Measurements from ENCODE around the gene TOX3.
A peak's percentile ranks its signal among the peaks of the same experiment; 100 is the strongest.

Gene TOX3

GRCh38 chr16:52545222-52545897 is 1.6 kb downstream of the TOX3 start:
- TF ChIP-seq, protein P1, sequence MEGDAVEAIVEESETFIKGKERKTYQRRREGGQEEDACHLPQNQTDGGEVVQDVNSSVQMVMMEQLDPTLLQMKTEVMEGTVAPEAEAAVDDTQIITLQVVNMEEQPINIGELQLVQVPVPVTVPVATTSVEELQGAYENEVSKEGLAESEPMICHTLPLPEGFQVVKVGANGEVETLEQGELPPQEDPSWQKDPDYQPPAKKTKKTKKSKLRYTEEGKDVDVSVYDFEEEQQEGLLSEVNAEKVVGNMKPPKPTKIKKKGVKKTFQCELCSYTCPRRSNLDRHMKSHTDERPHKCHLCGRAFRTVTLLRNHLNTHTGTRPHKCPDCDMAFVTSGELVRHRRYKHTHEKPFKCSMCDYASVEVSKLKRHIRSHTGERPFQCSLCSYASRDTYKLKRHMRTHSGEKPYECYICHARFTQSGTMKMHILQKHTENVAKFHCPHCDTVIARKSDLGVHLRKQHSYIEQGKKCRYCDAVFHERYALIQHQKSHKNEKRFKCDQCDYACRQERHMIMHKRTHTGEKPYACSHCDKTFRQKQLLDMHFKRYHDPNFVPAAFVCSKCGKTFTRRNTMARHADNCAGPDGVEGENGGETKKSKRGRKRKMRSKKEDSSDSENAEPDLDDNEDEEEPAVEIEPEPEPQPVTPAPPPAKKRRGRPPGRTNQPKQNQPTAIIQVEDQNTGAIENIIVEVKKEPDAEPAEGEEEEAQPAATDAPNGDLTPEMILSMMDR (conservative IDR thresholded peaks at IDR 0.05): no peak
- no peak for TF ChIP-seq ZFX (IDR thresholded peaks at IDR 0.05)
- peak overlapping the region; percentile 65 for H3K27ac ChIP-seq

DNA sequence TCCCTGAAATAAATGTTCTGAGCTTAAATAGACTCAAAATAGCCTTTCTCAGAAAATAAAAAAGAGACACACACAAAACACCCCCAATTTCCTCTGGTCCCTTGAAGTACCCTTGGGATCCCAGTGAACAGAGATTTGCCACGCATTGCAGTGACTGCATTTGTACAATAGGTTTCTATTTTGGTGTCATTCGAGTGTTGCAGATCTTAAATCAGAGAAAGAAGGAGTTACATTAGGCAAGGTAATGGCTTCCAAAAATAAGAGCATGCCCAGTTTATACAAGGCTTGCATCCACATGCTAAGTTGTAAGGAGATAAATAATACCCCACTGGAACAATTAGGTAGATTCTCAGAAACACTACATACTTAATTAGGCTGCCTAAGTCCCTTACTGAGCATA is 2.2 kb downstream of the TOX3 start:
- TF ChIP-seq, protein P1 (conservative IDR thresholded peaks at IDR 0.05): no peak
- TF ChIP-seq ZFX (IDR thresholded peaks at IDR 0.05): no peak
- no peak overlapping the region for H3K27ac ChIP-seq

DNA sequence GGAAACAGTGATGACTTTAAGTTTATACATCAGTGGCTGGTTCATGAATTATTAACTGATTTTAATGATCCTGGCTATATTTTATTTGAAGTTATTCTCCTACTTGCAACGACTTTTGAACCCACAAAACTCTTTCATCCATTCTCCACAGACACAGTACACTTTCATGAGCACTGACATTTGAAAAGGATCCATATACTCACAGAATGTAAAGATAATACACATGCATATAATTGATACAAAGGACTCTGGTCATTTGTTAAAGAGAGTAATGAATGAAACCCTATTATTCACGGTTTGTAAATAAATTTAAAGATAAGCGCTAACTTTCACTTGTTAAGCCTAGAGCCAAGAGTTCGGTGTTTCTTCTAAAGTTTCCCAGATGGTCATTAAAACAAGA is 3.3 kb downstream of the TOX3 start:
- H3K27ac ChIP-seq: no peak overlapping the region

GRCh38 chr16:52540910-52541309 is 6.0 kb downstream of the TOX3 start:
- no peak overlapping the region for H3K27ac ChIP-seq
- TF ChIP-seq ZFX (IDR thresholded peaks at IDR 0.05): no peak
- TF ChIP-seq, protein P1 (conservative IDR thresholded peaks at IDR 0.05): no peak

More for the DNA sequence above, 3.3 kb downstream of the TOX3 start:
- TF ChIP-seq, protein P1 (conservative IDR thresholded peaks at IDR 0.05): no peak
- TF ChIP-seq ZFX (IDR thresholded peaks at IDR 0.05): no peak

DNA sequence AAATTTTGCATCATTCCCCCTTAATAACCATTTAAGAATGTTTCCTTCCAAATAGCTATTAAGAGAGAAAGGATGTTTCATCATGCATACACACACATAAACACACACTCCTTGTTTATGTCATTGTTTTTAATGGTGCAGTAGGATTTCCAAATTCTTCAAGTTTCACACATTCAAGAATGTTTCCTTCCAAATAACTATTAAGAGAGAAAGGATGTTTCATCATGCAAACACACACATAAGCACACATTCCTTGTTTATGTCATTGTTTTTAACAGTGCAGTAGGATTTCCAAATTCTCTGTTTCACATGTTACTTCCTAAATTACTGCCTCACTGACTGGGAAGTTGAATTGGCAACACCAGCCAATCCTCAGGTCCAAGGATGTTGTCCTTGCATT is 7.8 kb downstream of the TOX3 start:
- TF ChIP-seq ZFX (IDR thresholded peaks at IDR 0.05): no peak
- TF ChIP-seq, protein P1 (conservative IDR thresholded peaks at IDR 0.05): no peak
- no peak overlapping the region for H3K27ac ChIP-seq

DNA sequence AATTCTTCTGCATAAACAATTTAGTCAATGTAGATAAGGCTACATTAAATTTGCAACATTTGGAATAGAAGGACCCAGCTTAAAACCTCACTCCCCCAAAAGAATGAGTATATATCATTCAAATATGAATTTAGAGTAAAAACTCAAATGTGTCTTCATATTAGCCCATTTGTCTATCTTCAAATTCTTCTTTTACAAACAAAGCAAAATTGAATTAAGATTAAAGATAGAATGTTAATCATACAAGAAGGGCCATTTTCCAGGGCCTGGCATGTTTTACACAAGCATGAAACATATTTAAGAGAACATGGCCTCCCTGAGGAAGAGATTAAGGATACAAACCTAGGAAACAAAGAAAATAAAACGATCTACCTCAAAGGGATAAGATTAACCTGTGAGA is 8.4 kb downstream of the TOX3 start:
- TF ChIP-seq, protein P1 (conservative IDR thresholded peaks at IDR 0.05): no peak
- no peak for TF ChIP-seq ZFX (IDR thresholded peaks at IDR 0.05)
- H3K27ac ChIP-seq: no peak overlapping the region

DNA sequence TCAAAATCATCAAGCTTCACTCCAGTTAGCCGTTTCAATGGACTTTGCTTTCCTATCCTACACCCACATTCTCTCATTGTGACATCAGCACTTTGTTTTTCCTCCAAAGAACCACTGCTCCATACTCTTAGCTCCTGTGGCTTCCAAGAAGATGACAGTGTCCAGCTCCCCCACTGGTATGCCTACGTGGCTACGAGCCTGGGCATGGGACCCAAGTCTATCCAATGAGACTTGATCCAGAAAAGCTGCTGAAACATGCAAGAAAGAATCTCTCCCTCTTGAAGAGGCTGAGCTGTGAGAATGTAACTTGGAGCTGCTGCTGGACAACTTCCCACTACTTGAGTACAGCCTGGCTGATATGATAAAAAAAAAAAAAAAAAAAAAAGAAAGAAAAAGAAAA is 9.4 kb downstream of the TOX3 start:
- no peak overlapping the region for H3K27ac ChIP-seq
- no peak for TF ChIP-seq ZFX (IDR thresholded peaks at IDR 0.05)
- TF ChIP-seq, protein P1 (conservative IDR thresholded peaks at IDR 0.05): no peak

Data from C4-2B (cell line).